Measurements from ENCODE around the gene CDH13. TPM values are rescaled to one million over a fixed set of nuclear protein-coding genes. Genes with fewer than 3 reads are reported as not detected.
A peak's percentile ranks its signal among the peaks of the same experiment; 100 is the strongest.

CDH13 gene
- total RNA-seq, 1 experiment from 2014 or later = 0.80 TPM

GRCh38 chr16:83680980-83681379, 1054.2 kb downstream of the CDH13 start:
- Histone ChIP-seq H3K27me3 (ENCODE audit: control insufficient read depth, insufficient read depth, low read length) (no peaks in the 10 kb centered on the region), H3K4me3 (ENCODE audit: insufficient read depth, low read depth, low read length) (no peak overlapping the region), H3K36me3 (replicated peaks; ENCODE audit: control insufficient read depth, insufficient read depth, low read length) (no peaks in the 10 kb centered on the region)
- no peak for DNase-seq

- H3K27me3 ChIP-seq (ENCODE audit: control insufficient read depth, insufficient read depth, low read length) = no peaks in the 10 kb centered on the region
- no peaks in the 10 kb centered on the region for H3K36me3 ChIP-seq (replicated peaks; ENCODE audit: control insufficient read depth, insufficient read depth, low read length)
- DNase-seq = peak; percentile 26
- H3K4me3 ChIP-seq (ENCODE audit: insufficient read depth, low read depth, low read length) = no peak overlapping the region
Measured at GRCh38 chr16:83681381-83681956, 1054.7 kb downstream of the CDH13 start.

GRCh38 chr16:83682116-83682867, 1055.5 kb downstream of the CDH13 start:
- no peak overlapping the region for H3K4me3 ChIP-seq (ENCODE audit: insufficient read depth, low read depth, low read length)
- no peaks in the 10 kb centered on the region for H3K36me3 ChIP-seq (replicated peaks; ENCODE audit: control insufficient read depth, insufficient read depth, low read length)
- no peak for DNase-seq
- H3K27me3 ChIP-seq (ENCODE audit: control insufficient read depth, insufficient read depth, low read length) = no peaks in the 10 kb centered on the region

- Histone ChIP-seq H3K27me3 (ENCODE audit: control insufficient read depth, insufficient read depth, low read length) (no peaks in the 10 kb centered on the region), H3K36me3 (replicated peaks; ENCODE audit: control insufficient read depth, insufficient read depth, low read length) (no peaks in the 10 kb centered on the region), H3K4me3 (ENCODE audit: insufficient read depth, low read depth, low read length) (no peak overlapping the region)
- DNase-seq = no peak
Measured at GRCh38 chr16:83682868-83683235, 1056.1 kb downstream of the CDH13 start.

DNA sequence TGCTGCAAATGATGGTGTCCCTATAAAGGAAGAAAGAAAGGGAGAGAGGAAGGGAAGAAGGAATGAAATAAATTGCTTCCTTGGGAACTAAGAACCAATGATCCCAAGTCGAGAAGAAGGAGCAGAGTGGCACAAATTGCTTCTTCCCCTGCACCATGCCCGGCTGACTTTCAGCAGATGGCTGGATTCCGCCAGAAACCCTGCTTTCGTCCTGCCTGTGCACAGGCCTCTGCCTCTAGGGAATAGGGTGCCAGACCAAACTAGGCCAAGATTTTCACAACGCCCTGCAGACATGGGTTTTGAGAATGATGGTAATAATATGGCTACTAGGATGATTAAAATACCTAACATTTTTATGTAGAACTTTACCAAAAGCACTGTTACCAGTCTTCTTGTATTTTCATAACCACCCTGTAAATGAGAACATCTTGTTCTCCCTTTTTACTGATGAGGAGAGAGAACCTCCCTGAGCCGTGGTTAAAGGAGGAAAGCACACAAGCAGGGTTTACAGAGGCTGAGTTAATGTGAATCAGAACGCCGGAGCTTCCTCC, 1058.9 kb downstream of the CDH13 start:
- Histone ChIP-seq H3K36me3 (replicated peaks; ENCODE audit: control insufficient read depth, insufficient read depth, low read length) (no peaks in the 10 kb centered on the region), H3K27me3 (ENCODE audit: control insufficient read depth, insufficient read depth, low read length) (no peaks in the 10 kb centered on the region), H3K4me3 (ENCODE audit: insufficient read depth, low read depth, low read length) (no peak overlapping the region)
- DNase-seq = no peak

DNA sequence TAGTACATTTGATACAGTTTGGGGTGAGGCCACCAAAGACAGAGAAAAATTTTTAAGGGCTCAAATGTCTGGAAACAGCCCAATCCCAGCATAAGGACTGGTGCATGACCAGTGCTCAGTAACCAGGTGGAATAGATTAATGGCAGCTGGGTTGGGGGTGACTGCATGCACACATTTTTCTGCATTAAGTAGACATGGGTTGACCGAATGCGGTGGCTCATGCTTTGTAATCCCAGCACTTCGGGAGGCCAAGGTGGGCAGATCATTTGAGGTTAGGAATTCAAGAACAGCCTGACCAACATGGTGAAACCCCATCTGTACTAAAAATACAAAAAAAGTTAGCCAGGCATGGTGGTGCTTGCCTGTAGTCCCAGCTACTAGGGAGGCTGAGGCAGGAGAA, 1060.0 kb downstream of the CDH13 start:
- DNase-seq = no peak
- H3K4me3 ChIP-seq (ENCODE audit: insufficient read depth, low read depth, low read length) = no peak overlapping the region
- no peaks in the 10 kb centered on the region for H3K36me3 ChIP-seq (replicated peaks; ENCODE audit: control insufficient read depth, insufficient read depth, low read length)
- no peaks in the 10 kb centered on the region for H3K27me3 ChIP-seq (ENCODE audit: control insufficient read depth, insufficient read depth, low read length)

DNA sequence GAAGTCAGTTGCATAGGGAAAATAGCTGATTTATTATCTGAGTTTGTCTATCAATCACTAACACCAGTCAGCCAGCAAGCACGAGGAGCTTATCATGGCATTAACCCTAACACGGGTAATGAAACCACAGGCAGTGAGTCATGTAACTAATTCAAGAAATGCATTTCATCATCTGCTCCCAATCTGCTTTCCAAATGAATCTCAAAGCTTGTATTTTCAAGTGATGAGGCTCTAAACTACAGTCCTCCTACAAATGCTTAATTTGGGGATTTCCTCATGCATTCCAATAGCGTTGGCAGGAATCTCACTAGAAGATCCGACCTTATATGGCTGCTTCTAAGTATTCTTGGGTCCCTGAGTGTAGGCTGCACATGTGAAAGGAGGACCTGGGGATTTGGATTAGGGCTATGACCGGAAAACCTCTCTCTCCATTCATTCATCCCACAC, 1062.6 kb downstream of the CDH13 start:
- no peak overlapping the region for H3K4me3 ChIP-seq (ENCODE audit: insufficient read depth, low read depth, low read length)
- DNase-seq = peak; percentile 23
- no peaks in the 10 kb centered on the region for H3K36me3 ChIP-seq (replicated peaks; ENCODE audit: control insufficient read depth, insufficient read depth, low read length)

GRCh38 chr16:83692224-83692623, 1065.5 kb downstream of the CDH13 start:
- Histone ChIP-seq H3K4me3 (ENCODE audit: insufficient read depth, low read depth, low read length) (no peak overlapping the region), H3K27me3 (ENCODE audit: control insufficient read depth, insufficient read depth, low read length) (no peaks in the 10 kb centered on the region), H3K36me3 (replicated peaks; ENCODE audit: control insufficient read depth, insufficient read depth, low read length) (no peaks in the 10 kb centered on the region)
- DNase-seq = no peak

More for the DNA sequence above, 1062.6 kb downstream of the CDH13 start:
- H3K27me3 ChIP-seq (ENCODE audit: control insufficient read depth, insufficient read depth, low read length) = no peaks in the 10 kb centered on the region

DNA sequence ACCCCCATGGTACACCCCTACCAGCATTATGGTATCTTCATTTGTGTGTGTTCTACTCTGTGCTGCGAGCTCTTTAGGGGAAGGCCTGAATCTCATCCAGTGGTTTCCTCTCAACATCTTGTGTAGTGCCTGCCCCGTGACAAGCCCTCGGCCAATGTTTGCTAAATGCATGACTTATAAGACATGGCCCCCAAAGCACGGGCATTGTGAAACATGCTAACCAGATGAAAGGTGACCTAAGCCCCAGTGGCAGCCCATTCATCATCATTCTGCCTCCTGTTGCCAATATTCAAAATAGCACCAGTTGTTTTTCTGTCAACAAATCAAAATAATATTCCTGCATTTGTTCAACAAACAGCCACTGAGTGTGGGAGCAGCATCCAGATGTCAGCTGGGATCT, 1072.2 kb downstream of the CDH13 start:
- DNase-seq = no peak

GRCh38 chr16:83699817-83700216, 1073.0 kb downstream of the CDH13 start:
- no peak overlapping the region for H3K4me3 ChIP-seq (ENCODE audit: insufficient read depth, low read depth, low read length)

More for the DNA sequence above, 1072.2 kb downstream of the CDH13 start:
- no peak overlapping the region for H3K4me3 ChIP-seq (ENCODE audit: insufficient read depth, low read depth, low read length)
- H3K36me3 ChIP-seq (replicated peaks; ENCODE audit: control insufficient read depth, insufficient read depth, low read length) = no peaks in the 10 kb centered on the region
- H3K27me3 ChIP-seq (ENCODE audit: control insufficient read depth, insufficient read depth, low read length) = no peaks in the 10 kb centered on the region

GRCh38 chr16:83700918-83701317, 1074.1 kb downstream of the CDH13 start:
- Histone ChIP-seq H3K4me3 (ENCODE audit: insufficient read depth, low read depth, low read length) (no peak overlapping the region), H3K36me3 (replicated peaks; ENCODE audit: control insufficient read depth, insufficient read depth, low read length) (no peaks in the 10 kb centered on the region), H3K27me3 (ENCODE audit: control insufficient read depth, insufficient read depth, low read length) (no peaks in the 10 kb centered on the region)
- no peak for DNase-seq

More at GRCh38 chr16:83699817-83700216, 1073.0 kb downstream of the CDH13 start:
- Histone ChIP-seq H3K27me3 (ENCODE audit: control insufficient read depth, insufficient read depth, low read length) (no peaks in the 10 kb centered on the region), H3K36me3 (replicated peaks; ENCODE audit: control insufficient read depth, insufficient read depth, low read length) (no peaks in the 10 kb centered on the region)
- DNase-seq = no peak

GRCh38 chr16:83701494-83701893, 1074.7 kb downstream of the CDH13 start:
- peak; percentile 81 for DNase-seq
- Histone ChIP-seq H3K4me3 (ENCODE audit: insufficient read depth, low read depth, low read length) (no peak overlapping the region), H3K27me3 (ENCODE audit: control insufficient read depth, insufficient read depth, low read length) (no peaks in the 10 kb centered on the region)

GRCh38 chr16:83704656-83705055, 1077.9 kb downstream of the CDH13 start:
- DNase-seq = no peak
- Histone ChIP-seq H3K36me3 (replicated peaks; ENCODE audit: control insufficient read depth, insufficient read depth, low read length) (no peaks in the 10 kb centered on the region), H3K27me3 (ENCODE audit: control insufficient read depth, insufficient read depth, low read length) (no peaks in the 10 kb centered on the region), H3K4me3 (ENCODE audit: insufficient read depth, low read depth, low read length) (no peak overlapping the region)

More at GRCh38 chr16:83701494-83701893, 1074.7 kb downstream of the CDH13 start:
- no peaks in the 10 kb centered on the region for H3K36me3 ChIP-seq (replicated peaks; ENCODE audit: control insufficient read depth, insufficient read depth, low read length)

GRCh38 chr16:83705856-83706255, 1079.1 kb downstream of the CDH13 start:
- DNase-seq = no peak
- Histone ChIP-seq H3K4me3 (ENCODE audit: insufficient read depth, low read depth, low read length) (no peak overlapping the region), H3K27me3 (ENCODE audit: control insufficient read depth, insufficient read depth, low read length) (no peaks in the 10 kb centered on the region), H3K36me3 (replicated peaks; ENCODE audit: control insufficient read depth, insufficient read depth, low read length) (no peaks in the 10 kb centered on the region)

- DNase-seq = no peak
- Histone ChIP-seq H3K4me3 (ENCODE audit: insufficient read depth, low read depth, low read length) (no peak overlapping the region), H3K36me3 (replicated peaks; ENCODE audit: control insufficient read depth, insufficient read depth, low read length) (no peaks in the 10 kb centered on the region), H3K27me3 (ENCODE audit: control insufficient read depth, insufficient read depth, low read length) (no peaks in the 10 kb centered on the region)
Measured at GRCh38 chr16:83706394-83706793, 1079.6 kb downstream of the CDH13 start.
